GM21529 (cell line): Measurements from ENCODE around the gene CHAC1.
"Not testable (repeated sequence)": the region's sequence is repeated elsewhere in the genome, so short reads cannot be mapped to it uniquely, and the experiment has no call there.

Source experiments
- ATAC-seq: cut with Tn5 transposase; IDR thresholded peaks from one replicate; pipeline ENCODE4 v1.9.1; 2021; ENCODE audit not compliant: unreplicated experiment

The CHAC1 gene

GRCh38 chr15:40936709-40937666, 16.3 kb upstream of the CHAC1 start:
- no peak for ATAC-seq

DNA sequence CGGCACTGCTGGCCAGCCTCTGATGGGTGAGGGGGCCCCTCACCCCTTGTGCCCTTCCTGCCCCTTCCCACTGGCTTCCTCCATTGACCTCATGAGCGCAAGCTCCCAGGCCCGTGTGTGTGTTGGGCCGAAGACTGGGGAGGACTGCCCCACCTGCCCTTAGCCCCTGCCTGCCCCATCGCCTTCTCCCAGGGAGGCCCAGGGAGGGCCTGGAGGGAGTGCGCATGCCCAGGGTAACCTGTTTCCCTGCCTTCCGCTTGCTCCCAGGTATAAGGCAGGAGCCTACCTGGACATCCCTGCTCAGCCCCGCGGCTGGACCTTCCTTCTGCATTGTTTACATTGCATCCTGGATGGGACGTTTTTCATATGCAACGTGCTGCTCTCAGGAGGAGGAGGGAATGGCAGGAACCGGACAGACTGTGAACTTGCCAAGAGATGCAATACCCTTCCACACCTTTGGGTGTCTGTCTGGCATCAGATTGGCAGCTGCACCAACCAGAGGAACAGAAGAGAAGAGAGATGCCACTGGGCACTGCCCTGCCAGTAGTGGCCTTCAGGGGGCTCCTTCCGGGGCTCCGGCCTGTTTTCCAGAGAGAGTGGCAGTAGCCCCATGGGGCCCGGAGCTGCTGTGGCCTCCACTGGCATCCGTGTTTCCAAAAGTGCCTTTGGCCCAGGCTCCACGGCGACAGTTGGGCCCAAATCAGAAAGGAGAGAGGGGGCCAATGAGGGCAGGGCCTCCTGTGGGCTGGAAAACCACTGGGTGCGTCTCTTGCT, 15.3 kb upstream of the CHAC1 start:
- no peak for ATAC-seq

DNA sequence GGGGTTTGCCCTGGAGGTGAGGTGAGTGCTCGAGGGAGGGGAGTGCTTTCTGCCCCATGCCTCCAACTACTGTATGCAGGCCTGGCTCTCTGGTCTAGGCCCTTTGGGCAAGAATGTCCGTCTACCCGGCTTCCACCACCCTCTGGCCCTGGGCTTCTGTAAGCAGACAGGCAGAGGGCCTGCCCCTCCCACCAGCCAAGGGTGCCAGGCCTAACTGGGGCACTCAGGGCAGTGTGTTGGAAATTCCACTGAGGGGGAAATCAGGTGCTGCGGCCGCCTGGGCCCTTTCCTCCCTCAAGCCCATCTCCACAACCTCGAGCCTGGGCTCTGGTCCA, 14.8 kb upstream of the CHAC1 start:
- ATAC-seq, result no peak

- no peak for ATAC-seq
Observed at GRCh38 chr15:40940296-40940801, 12.9 kb upstream of the CHAC1 start.

DNA sequence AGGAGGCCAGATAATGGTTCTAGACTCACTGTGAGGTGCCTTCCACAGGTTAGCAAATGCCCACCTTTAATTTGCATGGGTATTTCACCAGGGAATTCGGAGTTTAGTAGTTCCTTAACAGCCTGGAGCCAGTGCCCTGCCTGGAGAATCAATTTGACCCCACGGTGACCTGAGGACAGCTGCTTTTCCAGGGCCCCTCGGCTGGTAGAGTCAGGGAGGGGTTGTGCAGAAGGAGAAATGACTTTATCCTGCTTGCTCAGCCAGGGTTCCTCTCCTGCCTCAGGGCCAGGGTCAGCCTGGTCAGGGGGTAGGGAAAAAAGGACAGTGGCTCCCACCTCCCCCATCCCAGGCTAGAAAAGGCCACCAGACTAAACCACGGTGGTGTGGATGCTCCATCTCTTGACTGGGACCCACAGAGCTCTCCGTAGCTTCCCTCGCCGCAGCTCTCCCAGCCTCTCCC, 12.2 kb upstream of the CHAC1 start:
- no peak for ATAC-seq

DNA sequence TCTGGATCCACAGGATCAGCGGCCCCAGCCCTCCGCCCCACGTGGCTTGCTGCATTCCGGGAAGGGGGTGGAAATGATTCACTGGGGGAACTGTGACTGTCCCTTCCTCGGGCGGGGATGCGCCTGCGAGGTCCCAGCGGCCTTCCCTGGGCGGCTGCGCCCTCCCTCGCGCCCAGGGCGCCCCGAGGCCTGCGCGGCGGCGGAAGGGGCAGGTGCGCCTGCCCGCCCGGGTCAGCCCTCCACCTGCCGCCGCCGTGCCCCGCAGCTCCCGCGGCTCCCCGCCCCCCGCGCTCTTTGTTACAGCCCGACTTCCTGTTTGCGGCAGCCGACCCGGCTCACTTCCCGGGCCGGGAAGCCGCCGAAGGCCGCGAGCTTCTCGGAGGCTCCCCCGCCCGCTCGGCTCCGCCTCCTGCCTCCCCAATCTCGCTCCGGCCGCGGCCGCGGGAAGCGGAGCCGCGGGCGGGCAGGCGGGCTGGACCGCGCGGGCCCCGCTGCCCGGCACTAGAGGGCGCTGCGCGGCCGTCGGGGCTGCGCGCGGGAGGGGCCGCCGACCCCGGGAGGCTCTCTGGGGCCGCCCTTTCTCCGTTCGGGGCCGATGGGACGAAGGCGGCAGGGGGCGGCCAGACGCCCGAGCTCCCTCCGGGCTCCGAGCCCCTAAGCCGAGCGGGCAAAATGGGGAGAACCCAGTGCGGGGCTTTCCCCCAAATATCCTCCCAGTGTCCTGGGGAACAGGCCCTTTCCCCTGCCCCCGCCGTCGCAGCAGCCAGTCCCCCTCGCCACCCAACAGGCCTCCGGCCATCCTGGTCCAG, 11.5 kb upstream of the CHAC1 start:
- ATAC-seq, result peak; percentile 62

GRCh38 chr15:40942337-40942854, 10.9 kb upstream of the CHAC1 start:
- ATAC-seq, result peak; percentile 14

- ATAC-seq, result no peak
Observed at GRCh38 chr15:40942878-40943277, 10.4 kb upstream of the CHAC1 start.

GRCh38 chr15:40943764-40944365, 9.4 kb upstream of the CHAC1 start:
- ATAC-seq, result no peak

GRCh38 chr15:40944510-40945296, 8.6 kb upstream of the CHAC1 start:
- no peak for ATAC-seq

- no peak for ATAC-seq
Observed at GRCh38 chr15:40948706-40949473, 4.4 kb upstream of the CHAC1 start.

- no peak for ATAC-seq
Observed at GRCh38 chr15:40949756-40950207, 3.5 kb upstream of the CHAC1 start.

- no peak for ATAC-seq
Observed at GRCh38 chr15:40951764-40952163, 1.5 kb upstream of the CHAC1 start.

DNA sequence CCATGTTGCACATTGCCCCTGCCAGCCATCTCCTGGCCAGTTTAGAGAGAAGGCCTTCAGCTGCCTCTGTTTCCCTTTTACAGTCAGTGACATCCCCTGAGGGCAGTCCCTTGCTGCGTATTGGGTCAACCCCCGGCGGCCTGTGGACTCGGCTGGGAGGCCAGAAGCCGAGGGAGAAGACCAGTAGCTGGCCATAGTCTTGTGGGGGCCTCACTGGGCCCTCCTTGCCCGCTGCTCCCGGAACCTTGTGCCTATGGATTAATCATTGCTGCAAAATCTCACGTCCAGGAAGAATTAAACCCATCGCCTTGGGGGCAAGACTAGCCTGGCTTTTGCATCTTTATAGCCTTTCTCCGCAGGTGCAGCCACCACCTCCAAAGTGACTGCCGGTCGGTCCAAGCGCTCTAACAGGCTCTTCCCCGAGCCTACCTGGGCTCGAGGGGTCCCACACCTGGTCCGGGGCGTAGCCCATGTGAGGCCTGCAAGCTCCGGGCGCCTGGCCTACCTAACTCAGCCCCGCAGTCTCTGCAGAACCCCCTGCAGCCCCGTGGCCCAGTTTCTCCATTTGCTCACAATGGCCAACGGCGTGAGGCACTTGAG, 870 bp upstream of the CHAC1 start:
- ATAC-seq, result no peak

- no peak for ATAC-seq
Observed at GRCh38 chr15:40953713-40954074, 423 bp downstream of the CHAC1 start.

DNA sequence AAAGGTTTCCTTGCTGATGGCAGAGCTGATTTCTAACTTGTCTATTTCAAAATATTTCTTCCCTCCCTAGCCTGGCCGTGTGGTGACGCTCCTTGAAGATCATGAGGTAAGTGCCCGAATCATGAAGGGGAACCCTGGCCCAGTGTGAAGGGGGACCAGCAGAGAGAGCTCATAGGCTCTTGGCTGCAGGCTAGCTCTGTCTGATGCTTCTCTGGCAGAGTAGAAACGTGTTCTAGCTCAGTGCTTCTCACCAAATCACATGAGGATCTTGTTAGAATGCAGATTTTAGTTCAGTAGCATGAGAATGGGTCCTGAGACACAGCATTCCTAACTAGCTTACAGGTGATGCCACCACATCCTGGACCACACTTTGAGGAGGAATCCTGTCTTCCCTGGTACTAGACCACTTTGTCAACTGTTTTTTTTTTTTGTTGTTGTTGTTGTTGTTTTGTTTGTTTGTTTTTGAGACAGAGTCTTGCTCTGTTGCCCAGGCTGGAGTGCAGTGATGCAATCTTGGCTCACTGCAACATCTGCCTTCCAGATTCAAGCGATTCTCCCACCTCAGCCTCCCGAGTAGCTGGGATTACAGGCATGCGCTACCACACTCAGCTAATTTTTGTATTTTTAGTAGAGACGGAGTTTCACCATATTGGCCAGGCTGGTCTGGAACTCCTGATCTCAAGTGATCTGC, 1.0 kb downstream of the CHAC1 start:
- ATAC-seq, result not testable (repeated sequence)

GRCh38 chr15:40955141-40955903, 2.1 kb downstream of the CHAC1 start:
- ATAC-seq, result no peak
